Stimulated activated CD8-positive, alpha-beta memory T cell treated with anti-CD3 and anti-CD28 coated beads, Interleukin-4, amount 100 ng/mL, for 48 hours (primary cell): ENCODE measurements around the gene MALT1.
"Not testable (repeated sequence)": the region's sequence is repeated elsewhere in the genome, so short reads cannot be mapped to it uniquely, and the experiment has no call there.

ENCODE experiments used
- DNase-seq: peaks from one replicate; pipeline ENCODE4 v3.0.0-alpha.2; 2020

MALT1 gene

GRCh38 chr18:58671111-58671631 is at the start of gene MALT1:
Gene MALT1, plus strand, starts transcription at chr18:58671465. Its CDS starts 179 bp downstream, at chr18:58671644.
- DNase-seq, result peak; percentile 98

- no peak for DNase-seq
Measured at GRCh38 chr18:58624011-58624410, 47.3 kb upstream of the MALT1 start.

- DNase-seq, result no peak
Measured at GRCh38 chr18:58625839-58626238, 45.4 kb upstream of the MALT1 start.

GRCh38 chr18:58630071-58630470 is 41.2 kb upstream of the MALT1 start:
- DNase-seq, result no peak

- no peak for DNase-seq
Measured at GRCh38 chr18:58631301-58631700, 40.0 kb upstream of the MALT1 start.

GRCh38 chr18:58632552-58632951 is 38.7 kb upstream of the MALT1 start:
- no peak for DNase-seq

- no peak for DNase-seq
Measured at GRCh38 chr18:58633874-58634273, 37.4 kb upstream of the MALT1 start.

- DNase-seq, result no peak
Measured at GRCh38 chr18:58635891-58636290, 35.4 kb upstream of the MALT1 start.

- DNase-seq, result no peak
Measured at GRCh38 chr18:58637197-58637596, 34.1 kb upstream of the MALT1 start.

- DNase-seq, result no peak
Measured at GRCh38 chr18:58637946-58638345, 33.3 kb upstream of the MALT1 start.

GRCh38 chr18:58638441-58638840 is 32.8 kb upstream of the MALT1 start:
- no peak for DNase-seq

GRCh38 chr18:58639237-58639636 is 32.0 kb upstream of the MALT1 start:
- DNase-seq, result no peak

- DNase-seq, result no peak
Measured at GRCh38 chr18:58639751-58640427, 31.4 kb upstream of the MALT1 start.

GRCh38 chr18:58640428-58640805 is 30.8 kb upstream of the MALT1 start:
- no peak for DNase-seq

- no peak for DNase-seq
Measured at GRCh38 chr18:58640891-58641610, 30.2 kb upstream of the MALT1 start.

GRCh38 chr18:58643557-58643956 is 27.7 kb upstream of the MALT1 start:
- not testable (repeated sequence) for DNase-seq

- DNase-seq, result no peak
Measured at GRCh38 chr18:58645398-58645797, 25.9 kb upstream of the MALT1 start.

GRCh38 chr18:58646334-58646862 is 24.9 kb upstream of the MALT1 start:
- no peak for DNase-seq

GRCh38 chr18:58649966-58650816 is 21.1 kb upstream of the MALT1 start:
- no peak for DNase-seq

- not testable (repeated sequence) for DNase-seq
Measured at GRCh38 chr18:58650830-58651229, 20.4 kb upstream of the MALT1 start.

GRCh38 chr18:58653144-58653722 is 18.0 kb upstream of the MALT1 start:
- DNase-seq, result not testable (repeated sequence)

- DNase-seq, result no peak
Measured at GRCh38 chr18:58653814-58654509, 17.3 kb upstream of the MALT1 start.
